ENCODE data around the gene NRCAM. TPM values are rescaled to one million over a fixed set of nuclear protein-coding genes. Genes with fewer than 3 reads are reported as not detected.

NRCAM gene
- total RNA-seq, 1 donor from 2014 or later = 39.0 TPM

- Histone ChIP-seq H3K4me3 (ENCODE audit: low read depth, low read length) (peak overlapping the region; percentile 66), H3K27me3 (ENCODE audit: control insufficient read depth, insufficient read depth, low read length) (peaks cover 13% of the 10 kb centered on the region), H3K36me3 (ENCODE audit: control insufficient read depth, insufficient read depth, low read length) (no peaks in the 10 kb centered on the region)
- no peak for TF ChIP-seq CTCF (IDR thresholded peaks at IDR 0.05; ENCODE audit: insufficient read depth, low read length, poor library complexity, severe bottlenecking)
- DNase-seq (ENCODE audit: low read depth) = no peak
Observed at GRCh38 chr7:108456845-108457540, 757 bp upstream of the NRCAM start.

- H3K4me3 ChIP-seq (ENCODE audit: low read depth, low read length) = peak overlapping the region; percentile 66
- TF ChIP-seq CTCF (IDR thresholded peaks at IDR 0.05; ENCODE audit: insufficient read depth, low read length, poor library complexity, severe bottlenecking) = no peak
- H3K27me3 ChIP-seq (ENCODE audit: control insufficient read depth, insufficient read depth, low read length) = peaks cover 13% of the 10 kb centered on the region
- H3K36me3 ChIP-seq (ENCODE audit: control insufficient read depth, insufficient read depth, low read length) = no peaks in the 10 kb centered on the region
- no peak for DNase-seq (ENCODE audit: low read depth)
Observed at GRCh38 chr7:108455551-108455997, 662 bp downstream of the NRCAM start.

GRCh38 chr7:108454674-108455550 lies 1.3 kb downstream of the NRCAM start:
- no peak for DNase-seq (ENCODE audit: low read depth)
- peak; percentile 6 for TF ChIP-seq CTCF (IDR thresholded peaks at IDR 0.05; ENCODE audit: insufficient read depth, low read length, poor library complexity, severe bottlenecking)
- Histone ChIP-seq H3K36me3 (ENCODE audit: control insufficient read depth, insufficient read depth, low read length) (no peaks in the 10 kb centered on the region), H3K27me3 (ENCODE audit: control insufficient read depth, insufficient read depth, low read length) (peaks cover 13% of the 10 kb centered on the region), H3K4me3 (ENCODE audit: low read depth, low read length) (peak overlapping the region; percentile 66)

- TF ChIP-seq CTCF (IDR thresholded peaks at IDR 0.05; ENCODE audit: insufficient read depth, low read length, poor library complexity, severe bottlenecking) = no peak
- DNase-seq (ENCODE audit: low read depth) = no peak
- Histone ChIP-seq H3K4me3 (ENCODE audit: low read depth, low read length) (peak overlapping the region; percentile 66), H3K36me3 (ENCODE audit: control insufficient read depth, insufficient read depth, low read length) (no peaks in the 10 kb centered on the region), H3K27me3 (ENCODE audit: control insufficient read depth, insufficient read depth, low read length) (peaks cover 13% of the 10 kb centered on the region)
Observed at GRCh38 chr7:108454317-108454673, 1.9 kb downstream of the NRCAM start.

- TF ChIP-seq CTCF (IDR thresholded peaks at IDR 0.05; ENCODE audit: insufficient read depth, low read length, poor library complexity, severe bottlenecking) = no peak
- Histone ChIP-seq H3K4me3 (ENCODE audit: low read depth, low read length) (no peak overlapping the region), H3K36me3 (ENCODE audit: control insufficient read depth, insufficient read depth, low read length) (no peaks in the 10 kb centered on the region), H3K27me3 (ENCODE audit: control insufficient read depth, insufficient read depth, low read length) (peaks cover 12% of the 10 kb centered on the region)
- DNase-seq (ENCODE audit: low read depth) = no peak
Observed at GRCh38 chr7:108453320-108453719, 2.9 kb downstream of the NRCAM start.

All from kidney epithelial cell (primary cell).